Measurements from ENCODE around the gene MAP4K4. TPM values are rescaled to one million over a fixed set of nuclear protein-coding genes. Genes with fewer than 3 reads are reported as not detected.

Gene MAP4K4
- total RNA-seq, 4 donors from 2014 or later, result 25.7 to 42.3 (median 29.8) TPM

GRCh38 chr2:101815739-101816391 is 118.4 kb downstream of the MAP4K4 start:
- no peak for DNase-seq (ENCODE audit: low spot score in 2 of 2)
- H3K4me3 ChIP-seq (ENCODE audit: low read depth, poor library complexity, severe bottlenecking), result no peak overlapping the region
- intact Hi-C loops (cut with DNase I; ENCODE audit: low total_unique reads), result no loop called here
- 70% methylated on average over 14 of the region's 14 CpGs for WGBS, 2 donors
- TF ChIP-seq CTCF (IDR thresholded peaks at IDR 0.05) (no peak), POLR2A (IDR thresholded peaks at IDR 0.05) (no peak)

- intact Hi-C loops (cut with DNase I; ENCODE audit: low total_unique reads), result no loop called here
- no peak for DNase-seq (ENCODE audit: low spot score in 2 of 2)
- 82 to 86% methylated on average over 4 of the region's 4 CpGs for WGBS, 2 donors
- TF ChIP-seq CTCF (IDR thresholded peaks at IDR 0.05) (no peak), POLR2A (IDR thresholded peaks at IDR 0.05) (no peak)
- H3K4me3 ChIP-seq (ENCODE audit: low read depth, poor library complexity, severe bottlenecking), result no peak overlapping the region
These were observed 119.1 kb downstream of the MAP4K4 start for GRCh38 chr2:101816598-101816997.

GRCh38 chr2:101817481-101817880 is 120.0 kb downstream of the MAP4K4 start:
- TF ChIP-seq POLR2A (IDR thresholded peaks at IDR 0.05) (no peak), CTCF (IDR thresholded peaks at IDR 0.05) (no peak)
- H3K4me3 ChIP-seq (ENCODE audit: low read depth, poor library complexity, severe bottlenecking), result no peak overlapping the region
- intact Hi-C loops (cut with DNase I; ENCODE audit: low total_unique reads), result no loop called here
- WGBS, 2 donors, result 86 to 87% methylated on average over 6 of the region's 6 CpGs
- DNase-seq (ENCODE audit: low spot score in 2 of 2), result no peak

GRCh38 chr2:101818531-101819451 is 121.3 kb downstream of the MAP4K4 start:
- DNase-seq (ENCODE audit: low spot score in 2 of 2), result no peak
- intact Hi-C loops (cut with DNase I; ENCODE audit: low total_unique reads), result no loop called here
- no peak overlapping the region for H3K4me3 ChIP-seq (ENCODE audit: low read depth, poor library complexity, severe bottlenecking)
- WGBS, 2 donors, result 29 to 46% methylated on average over 1 of the region's 1 CpG
- TF ChIP-seq POLR2A (IDR thresholded peaks at IDR 0.05), result no peak
- TF ChIP-seq CTCF (IDR thresholded peaks at IDR 0.05), result no peak

- 62 to 83% methylated on average over 4 of the region's 4 CpGs for WGBS, 2 donors
These were observed 123.0 kb downstream of the MAP4K4 start for GRCh38 chr2:101820519-101820918.

More at GRCh38 chr2:101820519-101820918, 123.0 kb downstream of the MAP4K4 start:
- no peak for TF ChIP-seq CTCF (IDR thresholded peaks at IDR 0.05)
- no peak for TF ChIP-seq POLR2A (IDR thresholded peaks at IDR 0.05)
- H3K4me3 ChIP-seq (ENCODE audit: low read depth, poor library complexity, severe bottlenecking), result no peak overlapping the region
- no peak for DNase-seq (ENCODE audit: low spot score in 2 of 2)
- intact Hi-C loops (cut with DNase I; ENCODE audit: low total_unique reads), result loop anchor here (10.0 kb wide), 1 partner anchor 396 kb away; no protein-coding TSS in a partner anchor

All from lower leg skin (tissue), 4 donors.